ENCODE measurements around the gene AGER. TPM values are rescaled to one million over a fixed set of nuclear protein-coding genes. Genes with fewer than 3 reads are reported as not detected.
A peak's percentile ranks its signal among the peaks of the same experiment; 100 is the strongest.
"Not testable (repeated sequence)": the region's sequence is repeated elsewhere in the genome, so short reads cannot be mapped to it uniquely, and the experiment has no call there.

AGER gene
- total RNA-seq, 6 donors from 2014 or later: 543 to 2,806 (median 1,294) TPM

GRCh38 chr6:32195902-32196681 is 12.0 kb upstream of the AGER start:
- Histone ChIP-seq H3K4me1 (peaks cover 43 to 55% (median 49%) of the 10 kb centered on the region in 4 donors), H3K9me3 (no peaks in the 10 kb centered on the region), H3K36me3 (peaks cover 0 to 25% (median 1%) of the 10 kb centered on the region in 4 donors), H3K27me3 (no peaks in the 10 kb centered on the region), H3K4me3 (peak overlapping the region; percentile 63 to 65 (median 64)), H3K27ac (peak overlapping the region; percentile 97 to 100 (median 98))
- TF ChIP-seq POLR2A (IDR thresholded peaks at IDR 0.05): peak; percentile 48 to 98 (median 97)
- TF ChIP-seq EP300 (IDR thresholded peaks at IDR 0.05): peak in 2 of 4 donors; percentile 26 to 88
- TF ChIP-seq POLR2AphosphoS5 (IDR thresholded peaks at IDR 0.05): peak; percentile 90 to 92
- TF ChIP-seq, protein P1, sequence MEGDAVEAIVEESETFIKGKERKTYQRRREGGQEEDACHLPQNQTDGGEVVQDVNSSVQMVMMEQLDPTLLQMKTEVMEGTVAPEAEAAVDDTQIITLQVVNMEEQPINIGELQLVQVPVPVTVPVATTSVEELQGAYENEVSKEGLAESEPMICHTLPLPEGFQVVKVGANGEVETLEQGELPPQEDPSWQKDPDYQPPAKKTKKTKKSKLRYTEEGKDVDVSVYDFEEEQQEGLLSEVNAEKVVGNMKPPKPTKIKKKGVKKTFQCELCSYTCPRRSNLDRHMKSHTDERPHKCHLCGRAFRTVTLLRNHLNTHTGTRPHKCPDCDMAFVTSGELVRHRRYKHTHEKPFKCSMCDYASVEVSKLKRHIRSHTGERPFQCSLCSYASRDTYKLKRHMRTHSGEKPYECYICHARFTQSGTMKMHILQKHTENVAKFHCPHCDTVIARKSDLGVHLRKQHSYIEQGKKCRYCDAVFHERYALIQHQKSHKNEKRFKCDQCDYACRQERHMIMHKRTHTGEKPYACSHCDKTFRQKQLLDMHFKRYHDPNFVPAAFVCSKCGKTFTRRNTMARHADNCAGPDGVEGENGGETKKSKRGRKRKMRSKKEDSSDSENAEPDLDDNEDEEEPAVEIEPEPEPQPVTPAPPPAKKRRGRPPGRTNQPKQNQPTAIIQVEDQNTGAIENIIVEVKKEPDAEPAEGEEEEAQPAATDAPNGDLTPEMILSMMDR (IDR thresholded peaks at IDR 0.05): peak in 3 of 6 experiments; percentile 8 to 26 (median 22)
- WGBS, 2 donors: 0% methylated on average over 17 to 51 of the region's 58 CpGs
- DNase-seq (peak; percentile 89 to 93), ATAC-seq (ENCODE audit: low FRiP score in 2 of 2) (peak; percentile 47 to 50)

DNA sequence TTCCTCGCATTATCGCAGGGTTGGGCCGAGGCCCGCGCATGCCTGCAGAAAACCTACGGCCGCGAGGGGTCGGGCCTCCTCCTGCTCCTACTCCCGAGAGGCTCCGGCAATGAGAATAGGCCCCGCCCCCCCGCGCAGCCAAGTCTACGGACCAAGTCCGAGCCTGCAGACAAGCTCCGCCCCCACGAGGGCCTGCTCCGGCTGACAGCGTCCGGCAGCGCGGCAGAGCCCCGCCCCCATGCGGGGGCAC is 11.5 kb upstream of the AGER start:
- peak; percentile 100 for DNase-seq
- TF ChIP-seq POLR2AphosphoS5 (IDR thresholded peaks at IDR 0.05) (no peak), EP300 (IDR thresholded peaks at IDR 0.05) (no peak)
- TF ChIP-seq, protein P1 (IDR thresholded peaks at IDR 0.05): peak; percentile 51 to 92 (median 86)
- Histone ChIP-seq H3K4me3 (peak overlapping the region in 3 of 4 donors; percentile 63 to 65 (median 64)), H3K36me3 (peaks cover 0 to 20% (median under 1%) of the 10 kb centered on the region in 4 donors), H3K27me3 (no peaks in the 10 kb centered on the region), H3K4me1 (peaks cover 49 to 60% (median 54%) of the 10 kb centered on the region in 4 donors), H3K9me3 (no peaks in the 10 kb centered on the region), H3K27ac (peak overlapping the region; percentile 97 to 100 (median 98))
- ATAC-seq (ENCODE audit: low FRiP score in 2 of 2): peak; percentile 95 to 97
- 0% methylated on average over 7 of the region's 25 CpGs; no CpG with 5 or more reads in 1 of the 2 donors for WGBS, 2 donors

DNA sequence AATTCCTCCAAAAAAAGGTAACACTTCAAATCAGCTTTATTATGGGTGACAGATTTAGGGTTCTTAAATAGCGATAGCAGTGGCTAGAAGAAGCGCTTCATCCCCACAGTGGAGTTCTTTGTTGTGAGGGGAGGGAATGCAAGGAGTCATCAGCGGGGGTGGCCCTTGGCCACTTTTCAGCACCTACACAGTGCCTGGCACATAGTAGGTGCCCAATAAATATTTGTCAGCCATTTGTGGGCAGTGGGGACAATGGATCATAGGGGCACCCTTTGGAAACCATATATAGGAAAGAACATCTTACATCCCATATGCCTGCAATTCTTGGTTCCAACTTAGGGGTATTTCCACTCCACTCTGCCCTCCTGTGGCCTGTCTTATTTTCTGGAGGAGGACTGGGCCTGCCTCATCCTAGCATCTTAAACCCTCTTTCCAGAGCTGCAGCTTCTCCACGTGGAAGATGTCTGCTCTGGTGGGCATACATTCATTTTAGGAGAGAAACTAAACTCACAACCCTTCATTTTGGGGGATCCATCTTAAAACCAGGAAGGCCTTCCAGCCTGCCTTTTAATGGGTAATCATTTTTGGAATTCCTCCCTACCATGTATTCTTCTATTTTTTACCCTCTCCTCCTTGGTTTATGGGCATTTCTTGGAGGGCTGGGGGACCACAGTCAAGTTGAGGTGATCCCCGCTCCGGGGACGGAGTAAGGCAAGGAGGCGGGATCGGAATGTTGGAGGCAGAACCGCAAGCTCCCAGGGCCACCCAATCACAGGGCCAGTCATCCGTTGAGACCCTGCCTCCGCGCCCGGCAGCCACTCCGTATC is 11.0 kb upstream of the AGER start:
- Histone ChIP-seq H3K4me1 (peaks cover 51 to 64% (median 56%) of the 10 kb centered on the region in 4 donors), H3K27me3 (no peaks in the 10 kb centered on the region), H3K4me3 (peak overlapping the region in 3 of 4 donors; percentile 63 to 65 (median 64)), H3K9me3 (no peaks in the 10 kb centered on the region), H3K36me3 (peaks cover 0 to 17% (median 0%) of the 10 kb centered on the region in 4 donors), H3K27ac (peak overlapping the region; percentile 78 to 100 (median 97))
- WGBS, 2 donors: 23 to 29% methylated on average over 10 to 11 of the region's 15 CpGs
- DNase-seq (no peak), ATAC-seq (ENCODE audit: low FRiP score in 2 of 2) (no peak)
- TF ChIP-seq EP300 (IDR thresholded peaks at IDR 0.05): no peak
- TF ChIP-seq POLR2A (IDR thresholded peaks at IDR 0.05): peak in 2 of 4 donors; percentile 11 to 90
- TF ChIP-seq, protein P1 (IDR thresholded peaks at IDR 0.05): peak in 4 of 6 experiments; percentile 7 to 49 (median 15)
- TF ChIP-seq POLR2AphosphoS5 (IDR thresholded peaks at IDR 0.05): peak; percentile 11 to 81

DNA sequence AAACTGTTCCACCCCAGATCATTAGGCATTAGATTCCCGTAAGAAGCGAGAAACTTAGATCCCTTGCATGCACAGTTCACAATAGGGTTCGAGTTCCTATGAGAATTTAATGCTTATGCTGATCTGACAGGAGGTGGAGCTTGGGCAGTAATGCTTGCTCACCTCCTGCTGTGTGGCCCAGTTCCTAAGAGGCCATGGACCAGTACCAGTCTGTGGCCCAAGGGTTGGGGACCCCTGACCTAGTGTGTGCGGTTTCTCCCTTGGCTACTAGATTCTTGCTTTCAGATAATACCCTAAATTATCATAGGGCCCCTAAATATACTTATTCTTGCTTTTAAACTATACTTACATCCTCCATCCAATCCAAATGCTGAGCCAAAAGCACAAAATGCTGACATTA is 10.3 kb upstream of the AGER start:
- no peaks in the 10 kb centered on the region for H3K27me3 ChIP-seq
- H3K9me3 ChIP-seq: no peaks in the 10 kb centered on the region
- 94 to 99% methylated on average over 4 of the region's 4 CpGs for WGBS, 2 donors
- TF ChIP-seq EP300 (IDR thresholded peaks at IDR 0.05) (no peak), POLR2AphosphoS5 (IDR thresholded peaks at IDR 0.05) (no peak), POLR2A (IDR thresholded peaks at IDR 0.05) (no peak)
- TF ChIP-seq, protein P1 (IDR thresholded peaks at IDR 0.05): no peak
- H3K4me1 ChIP-seq: peaks cover 51 to 64% (median 58%) of the 10 kb centered on the region in 4 donors
- peaks cover 0 to 17% (median 0%) of the 10 kb centered on the region in 4 donors for H3K36me3 ChIP-seq
- H3K27ac ChIP-seq: peak overlapping the region; percentile 78 to 100 (median 97)
- no peak for DNase-seq
- ATAC-seq (ENCODE audit: low FRiP score in 2 of 2): no peak
- no peak overlapping the region for H3K4me3 ChIP-seq

DNA sequence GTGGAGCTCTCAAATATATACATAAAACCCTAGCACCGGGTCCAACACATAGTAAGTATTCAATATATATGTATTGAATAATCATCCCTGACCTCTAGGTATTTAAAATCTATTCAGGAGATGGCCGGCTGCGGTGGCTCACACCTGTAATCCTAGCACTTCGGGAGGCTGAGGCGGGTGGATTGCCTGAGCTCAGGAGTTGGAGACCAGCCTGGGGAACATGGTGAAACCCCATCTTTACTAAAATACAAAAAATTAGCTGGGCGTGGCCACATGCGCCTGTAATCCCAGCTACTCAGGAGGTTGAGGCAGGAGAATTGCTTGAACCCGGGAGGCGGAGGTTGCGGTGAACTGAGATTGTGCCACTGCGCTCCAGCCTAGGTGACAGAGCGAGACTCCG is 9.0 kb upstream of the AGER start:
- Histone ChIP-seq H3K4me3 (peak overlapping the region in 3 of 4 donors; percentile 72 to 96 (median 80)), H3K4me1 (peaks cover 61 to 76% (median 70%) of the 10 kb centered on the region in 4 donors), H3K27ac (peak overlapping the region; percentile 93 to 98 (median 96)), H3K36me3 (peaks cover 0 to 10% (median 2%) of the 10 kb centered on the region in 4 donors)
- not testable (repeated sequence) for DNase-seq; H3K9me3 ChIP-seq; ATAC-seq (ENCODE audit: low FRiP score in 2 of 2); H3K27me3 ChIP-seq
- WGBS, 2 donors: 59 to 61% methylated on average over 13 of the region's 13 CpGs

All from upper lobe of left lung (tissue), 6 donors.